K562 (cell line): ENCODE measurements around the gene METTL25B. TPM values are rescaled to one million over a fixed set of nuclear protein-coding genes. Genes with fewer than 3 reads are reported as not detected.

Experiments
- ATF3 ChIP-seq, 2 experiments: fragments of 450-650 bp in 1 of 2; sonication (generic) in 1 of 2; formaldehyde crosslinking in 1 of 2; IDR thresholded peaks in 1 of 2; conservative IDR thresholded peaks in 1 of 2; 2 replicates each; pipeline versions ENCODE4 v1.6.1 to v1.8.1; 2016 to 2023; ENCODE audit warnings: mild to moderate bottlenecking in 2 of 2, moderate library complexity in 2 of 2, inconsistent platforms in 1 of 2, missing genetic modification reagents in 1 of 2
- CAMTA2 ChIP-seq: fragments of 250-450 bp; sonication (Bioruptor Pico); conservative IDR thresholded peaks from 2 replicates; pipeline ENCODE4 v1.5.1; 2022
- CBX3 ChIP-seq, 2 experiments: IDR thresholded peaks; 1 replicate in 1 of 2; 2 replicates in 1 of 2; pipeline ENCODE4 v1.6.1; 2012; ENCODE audit warnings: inconsistent platforms in 2 of 2, low read length in 2 of 2, borderline replicate concordance in 1 of 2, control low read depth in 1 of 2
- CBX5 ChIP-seq: IDR thresholded peaks from 2 replicates; pipeline ENCODE4 v1.6.1; 2014; ENCODE audit warnings: low read depth, borderline replicate concordance
- CHCHD3 ChIP-seq: fragments of 250-450 bp; sonication (Bioruptor Pico); IDR thresholded peaks from 2 replicates; pipeline ENCODE4 v2.1.2; 2022; ENCODE audit warnings: mild to moderate bottlenecking
- CTBP1 ChIP-seq: fragments of 450-650 bp; IDR thresholded peaks from 2 replicates; pipeline ENCODE4 v1.6.1; 2016; ENCODE audit warnings: borderline replicate concordance
- DPF2 ChIP-seq: fragments of 450-650 bp; IDR thresholded peaks from 2 replicates; pipeline ENCODE4 v1.6.1; 2016
- GABPA ChIP-seq: fragments of 200-800 bp; sonication (Bioruptor generic); conservative IDR thresholded peaks from 2 replicates; pipeline ENCODE4 v1.6.1; 2016; ENCODE audit warnings: low read depth, missing genetic modification characterization, missing compliant biosample characterization
- HDAC2 ChIP-seq: fragments of 450-650 bp; IDR thresholded peaks from 2 replicates; pipeline ENCODE4 v1.6.1; 2016; ENCODE audit warnings: mild to moderate bottlenecking
- NR2C2 ChIP-seq, 2 experiments: fragments of 200-800 bp in 1 of 2; sonication (Bioruptor generic) in 1 of 2; sonication (generic) in 1 of 2; formaldehyde crosslinking in 1 of 2; IDR thresholded peaks; 2 replicates each; pipeline versions ENCODE4 v1.6.1 to v1.8.0; 2016 to 2022; ENCODE audit warnings: mild to moderate bottlenecking in 1 of 2, missing compliant biosample characterization in 1 of 2, missing genetic modification characterization in 1 of 2, missing genetic modification reagents in 1 of 2
- PHB ChIP-seq: fragments of 250-450 bp; sonication (Bioruptor Pico); IDR thresholded peaks from 2 replicates; pipeline ENCODE4 v1.5.0; 2021
- RB1 ChIP-seq: fragments of 450-650 bp; IDR thresholded peaks from 2 replicates; pipeline ENCODE4 v1.6.1; 2017; ENCODE audit warnings: low read depth, mild to moderate bottlenecking
- SMAD1 ChIP-seq: fragments of 150-350 bp; IDR thresholded peaks from 2 replicates; pipeline ENCODE4 v1.6.1; 2014; ENCODE audit warnings: low read length, low read depth; ENCODE audit not compliant: partially characterized antibody
- STAT5A ChIP-seq: IDR thresholded peaks from 2 replicates; pipeline ENCODE4 v1.6.1; 2012; ENCODE audit warnings: low read length, inconsistent platforms, borderline replicate concordance
- UBTF ChIP-seq, 2 experiments: IDR thresholded peaks; 2 replicates each; pipeline ENCODE4 v1.6.1; 2012; ENCODE audit warnings: improper control_type of control experiment in 2 of 2, low read depth in 2 of 2, low read length in 2 of 2, borderline replicate concordance in 1 of 2
- USF2 ChIP-seq: sonication (generic); formaldehyde crosslinking; IDR thresholded peaks from 2 replicates; pipeline ENCODE4 v1.5.0; 2020; ENCODE audit warnings: missing genetic modification reagents
- ZBTB33 ChIP-seq: sonication (generic); formaldehyde crosslinking; IDR thresholded peaks from 2 replicates; pipeline ENCODE4 v1.8.1; 2023; ENCODE audit warnings: mild to moderate bottlenecking, missing genetic modification reagents
- ZC3H11A ChIP-seq: IDR thresholded peaks from 2 replicates; pipeline ENCODE4 v1.6.1; 2012; ENCODE audit warnings: low read depth, low read length, improper control_type of control experiment
- ZNF232 ChIP-seq: sonication (generic); formaldehyde crosslinking; IDR thresholded peaks from 2 replicates; pipeline ENCODE4 v1.8.0; 2022; ENCODE audit warnings: mild to moderate bottlenecking, missing genetic modification reagents
- polyA plus RNA-seq, 8 experiments: library from polyadenylated mRNA; depleted of rRNA in 4 of 8; stranded (reverse) in 5 of 8; unstranded in 3 of 8; fragments of >200 nt; fragmentation: Nextera tagmentation in 2 of 8; fragmentation: Illumina TruSeq in 1 of 8; extraction: Ambion mirVana in 2 of 8; extraction: Trizol in 1 of 8; gene quantifications; 2 replicates each; pipeline versions ENCODE4 v1.2.1 to v1.2.3, GENCODE V29; 2011 to 2014; ENCODE audit warnings: inconsistent platforms in 1 of 8, missing spikeins in 1 of 8
- total RNA-seq, 7 experiments: library from RNA; depleted of rRNA in 6 of 7; stranded (reverse); fragments of >200 nt in 6 of 7; fragmentation: Illumina TruSeq in 2 of 7; extraction: Trizol in 2 of 7; gene quantifications; 2 replicates each; pipeline versions ENCODE4 v1.2.1 to v1.2.3, GENCODE V29; 2011 to 2021; ENCODE audit warnings: low replicate concordance in 1 of 7
- TF ChIP-seq, protein P1 (sequence below): fragments of 450-650 bp; formaldehyde crosslinking; IDR thresholded peaks from 2 replicates; pipeline ENCODE4 v1.4.0; 2020; ENCODE audit warnings: mild to moderate bottlenecking, moderate library complexity

Gene METTL25B
- total and polyA plus RNA-seq, 9 of the 15 experiments (the other 6 are each of a cell fraction or from before 2014, with no cell fraction given) = 7.7 to 48.3 (median 33.1) TPM

GRCh38 chr1:156727926-156728598, at the start of gene METTL25B (continued):
- TF ChIP-seq, protein P1, sequence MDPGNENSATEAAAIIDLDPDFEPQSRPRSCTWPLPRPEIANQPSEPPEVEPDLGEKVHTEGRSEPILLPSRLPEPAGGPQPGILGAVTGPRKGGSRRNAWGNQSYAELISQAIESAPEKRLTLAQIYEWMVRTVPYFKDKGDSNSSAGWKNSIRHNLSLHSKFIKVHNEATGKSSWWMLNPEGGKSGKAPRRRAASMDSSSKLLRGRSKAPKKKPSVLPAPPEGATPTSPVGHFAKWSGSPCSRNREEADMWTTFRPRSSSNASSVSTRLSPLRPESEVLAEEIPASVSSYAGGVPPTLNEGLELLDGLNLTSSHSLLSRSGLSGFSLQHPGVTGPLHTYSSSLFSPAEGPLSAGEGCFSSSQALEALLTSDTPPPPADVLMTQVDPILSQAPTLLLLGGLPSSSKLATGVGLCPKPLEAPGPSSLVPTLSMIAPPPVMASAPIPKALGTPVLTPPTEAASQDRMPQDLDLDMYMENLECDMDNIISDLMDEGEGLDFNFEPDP (CRISPR knock-in tag) = no peak
- TF ChIP-seq DPF2 = 0 out of 2 replicates have a peak, but pooled peaks have one; percentile 35
- no peak for TF ChIP-seq ZC3H11A
- TF ChIP-seq UBTF (IDR thresholded peaks at IDR 0.05; ENCODE audit: borderline replicate concordance in 1 of 2, low read depth in 2 of 2, low read length in 2 of 2) = peak in 1 of 2 experiments; percentile 42; a peak in 1 of 4 replicates
- no peak for TF ChIP-seq STAT5A
- no peak for TF ChIP-seq PHB (CRISPR knock-in tag)
- peak; percentile 62; the same call in 1 of the 2 replicates for TF ChIP-seq HDAC2
- TF ChIP-seq CBX5 = no peak
- TF ChIP-seq NR2C2 (CRISPR knock-in tag; IDR thresholded peaks at IDR 0.05) = peak; percentile 64; the same call in 1 of the 2 replicates
- TF ChIP-seq NR2C2 (tag; IDR thresholded peaks at IDR 0.05) = no peak; the same call in 1 of the 2 replicates
- no peak for TF ChIP-seq SMAD1
- no peak for TF ChIP-seq USF2 (CRISPR knock-in tag)
- no peak for TF ChIP-seq ATF3 (IDR thresholded peaks at IDR 0.05)
- no peak for TF ChIP-seq ATF3 (CRISPR knock-in tag; conservative IDR thresholded peaks at IDR 0.05)
- peak in 1 of 2 experiments; percentile 59; a peak in 1 of 3 replicates for TF ChIP-seq CBX3 (IDR thresholded peaks at IDR 0.05; ENCODE audit: borderline replicate concordance in 1 of 2, low read length in 2 of 2)
- TF ChIP-seq CAMTA2 (CRISPR knock-in tag) = no peak
- no peak for TF ChIP-seq ZBTB33 (CRISPR knock-in tag)
- peak; percentile 98; the same call in 1 of the 2 replicates for TF ChIP-seq GABPA (tag)
- no peak for TF ChIP-seq CHCHD3 (CRISPR knock-in tag)
- no peak for TF ChIP-seq CTBP1
- peak; percentile 11 for TF ChIP-seq RB1
- TF ChIP-seq ZNF232 = no peak
